Neural progenitor cell (in vitro differentiated cells): ENCODE results near the gene PYGB. TPM values are rescaled to one million over a fixed set of nuclear protein-coding genes. Genes with fewer than 3 reads are reported as not detected.

ENCODE experiments used
- DNase-seq: peaks from one replicate; pipeline ENCODE4 v3.0.0-alpha.2; 2016; ENCODE audit warnings: low spot score
- H2AFZ ChIP-seq: fragments of 200-600 bp; sonication (generic); replicated peaks from 2 replicates; pipeline ENCODE4 v1.6.1; 2016; ENCODE audit warnings: antibody characterized with exemption
- H3F3A ChIP-seq: fragments of 200-600 bp; sonication (generic); 2 replicates; pipeline ENCODE4 v1.6.1; 2016; ENCODE audit warnings: antibody characterized with exemption, low read depth
- H3K27ac ChIP-seq: fragments of 200-600 bp; sonication (generic); 2 replicates; pipeline ENCODE4 v1.5.1; 2016; ENCODE audit warnings: mild to moderate bottlenecking
- H3K27me3 ChIP-seq: fragments of 200-600 bp; sonication (generic); 2 replicates; pipeline ENCODE4 v1.6.1; 2016; ENCODE audit warnings: mild to moderate bottlenecking, moderate library complexity
- H3K36me3 ChIP-seq: fragments of 200-600 bp; sonication (generic); 2 replicates; pipeline ENCODE4 v1.5.1; 2016
- H3K4me1 ChIP-seq: fragments of 200-600 bp; sonication (generic); 2 replicates; pipeline ENCODE4 v1.6.1; 2016; ENCODE audit warnings: mixed run types
- H3K4me2 ChIP-seq: fragments of 200-600 bp; sonication (generic); 2 replicates; pipeline ENCODE4 v1.6.1; 2016
- H3K4me3 ChIP-seq: fragments of 200-600 bp; sonication (generic); 2 replicates; pipeline ENCODE4 v1.5.1; 2016
- H3K79me2 ChIP-seq: fragments of 200-600 bp; sonication (generic); 2 replicates; pipeline ENCODE4 v1.6.1; 2016; ENCODE audit warnings: low read depth
- H3K9ac ChIP-seq: fragments of 200-600 bp; sonication (generic); 2 replicates; pipeline ENCODE4 v1.6.1; 2016
- H3K9me3 ChIP-seq: fragments of 200-600 bp; sonication (generic); 2 replicates; pipeline ENCODE4 v1.5.1; 2016; ENCODE audit warnings: low read depth
- H4K20me1 ChIP-seq: fragments of 200-600 bp; sonication (generic); 2 replicates; pipeline ENCODE4 v1.6.1; 2016; ENCODE audit warnings: low read depth
- H3K27ac Mint-ChIP-seq: 3 replicates; pipeline ENCODE4 v1.8.0; 2021; ENCODE audit warnings: mixed read lengths
- H3K27me3 Mint-ChIP-seq: 2 replicates; pipeline ENCODE4 v1.8.0; 2022; ENCODE audit warnings: low read depth, mild to moderate bottlenecking, inconsistent platforms, moderate library complexity, mixed read lengths; ENCODE audit not compliant: insufficient read depth
- H3K36me3 Mint-ChIP-seq: 3 replicates; pipeline ENCODE4 v1.8.0; 2021; ENCODE audit warnings: mixed read lengths
- H3K4me1 Mint-ChIP-seq: 3 replicates; pipeline ENCODE4 v1.8.0; 2021; ENCODE audit warnings: mixed read lengths
- H3K4me3 Mint-ChIP-seq: 3 replicates; pipeline ENCODE4 v1.8.0; 2021; ENCODE audit warnings: mild to moderate bottlenecking, moderate library complexity, mixed read lengths
- H3K9me3 Mint-ChIP-seq: 3 replicates; pipeline ENCODE4 v1.8.0; 2020; ENCODE audit warnings: mixed read lengths
- CTCF ChIP-seq: fragments of 200-600 bp; sonication (generic); IDR thresholded peaks from 2 replicates; pipeline ENCODE4 v1.5.1; 2017; ENCODE audit warnings: antibody characterized with exemption, mild to moderate bottlenecking
- EZH2 ChIP-seq: fragments of 200-600 bp; sonication (generic); IDR thresholded peaks from 2 replicates; pipeline ENCODE4 v1.6.1; 2017; ENCODE audit warnings: antibody characterized with exemption, mild to moderate bottlenecking, moderate library complexity
- EZH2phosphoT487 ChIP-seq: fragments of 200-600 bp; sonication (generic); IDR thresholded peaks from 2 replicates; pipeline ENCODE4 v1.6.1; 2017; ENCODE audit warnings: antibody characterized with exemption
- total RNA-seq: library from RNA; depleted of rRNA; stranded (reverse); fragments of >200 nt; gene quantifications from 2 replicates; pipeline ENCODE4 v1.2.3, GENCODE V29; 2015; ENCODE audit warnings: low replicate concordance

PYGB gene
- total RNA-seq, 1 donor from 2014 or later: 40.9 TPM

GRCh38 chr20:25295386-25296093, 47.7 kb downstream of the PYGB start:
- Histone ChIP-seq H3K4me3 (no peak overlapping the region), H3K4me2 (no peak overlapping the region), H3K27me3 (no peaks in the 10 kb centered on the region), H3K4me1 (no peaks in the 10 kb centered on the region), H3F3A (peaks cover 7% of the 10 kb centered on the region), H3K9ac (no peak overlapping the region), H2AFZ (no peak overlapping the region), H3K36me3 (no peaks in the 10 kb centered on the region), H4K20me1 (peaks cover 8% of the 10 kb centered on the region), H3K9me3 (no peaks in the 10 kb centered on the region), H3K27ac (no peak overlapping the region), H3K79me2 (no peaks in the 10 kb centered on the region)
- H3K27me3 Mint-ChIP-seq: peaks cover 2% of the 10 kb centered on the region
- DNase-seq: no peak
- H3K27ac Mint-ChIP-seq: no peak overlapping the region
- TF ChIP-seq EZH2: no peak
- TF ChIP-seq CTCF: no peak
- H3K36me3 Mint-ChIP-seq: peaks cover 7% of the 10 kb centered on the region
- H3K4me3 Mint-ChIP-seq: no peak overlapping the region
- no peaks in the 10 kb centered on the region for H3K9me3 Mint-ChIP-seq
- H3K4me1 Mint-ChIP-seq: no peaks in the 10 kb centered on the region

- Histone ChIP-seq H3K4me2 (no peak overlapping the region), H3K9ac (no peak overlapping the region), H3K27me3 (no peaks in the 10 kb centered on the region), H3K27ac (no peak overlapping the region), H3K79me2 (no peaks in the 10 kb centered on the region), H2AFZ (no peak overlapping the region), H3K9me3 (no peaks in the 10 kb centered on the region), H4K20me1 (peaks cover 8% of the 10 kb centered on the region), H3K4me1 (no peaks in the 10 kb centered on the region), H3K36me3 (no peaks in the 10 kb centered on the region), H3K4me3 (no peak overlapping the region), H3F3A (peaks cover 7% of the 10 kb centered on the region)
- H3K36me3 Mint-ChIP-seq: peaks cover 7% of the 10 kb centered on the region
- peak; percentile 34 for DNase-seq
- no peak overlapping the region for H3K27ac Mint-ChIP-seq
- TF ChIP-seq EZH2 (no peak), EZH2phosphoT487 (no peak), CTCF (peak; percentile 43)
- H3K4me3 Mint-ChIP-seq: no peak overlapping the region
- no peaks in the 10 kb centered on the region for H3K4me1 Mint-ChIP-seq
- no peaks in the 10 kb centered on the region for H3K9me3 Mint-ChIP-seq
- peaks cover 2% of the 10 kb centered on the region for H3K27me3 Mint-ChIP-seq
Observed at GRCh38 chr20:25296094-25297093, 48.5 kb downstream of the PYGB start.

- no peaks in the 10 kb centered on the region for H3K36me3 ChIP-seq
- H3K4me2 ChIP-seq: no peak overlapping the region
- TF ChIP-seq CTCF (no peak), EZH2 (no peak), EZH2phosphoT487 (no peak)
- no peaks in the 10 kb centered on the region for H3K79me2 ChIP-seq
- no peak for DNase-seq
- H3K4me3 ChIP-seq: no peak overlapping the region
- H2AFZ ChIP-seq: no peak overlapping the region
- H3K27me3 ChIP-seq: no peaks in the 10 kb centered on the region
- Mint-ChIP-seq H3K27me3 (peaks cover 2% of the 10 kb centered on the region), H3K4me1 (no peaks in the 10 kb centered on the region), H3K36me3 (peaks cover 7% of the 10 kb centered on the region), H3K4me3 (no peak overlapping the region), H3K9me3 (no peaks in the 10 kb centered on the region), H3K27ac (no peak overlapping the region)
- H3K4me1 ChIP-seq: no peaks in the 10 kb centered on the region
- H4K20me1 ChIP-seq: peaks cover 8% of the 10 kb centered on the region
- no peak overlapping the region for H3K27ac ChIP-seq
- no peak overlapping the region for H3K9ac ChIP-seq
- no peaks in the 10 kb centered on the region for H3K9me3 ChIP-seq
- H3F3A ChIP-seq: peaks cover 7% of the 10 kb centered on the region
Observed at GRCh38 chr20:25297141-25297905, 49.4 kb downstream of the PYGB start.
